HL-60/S4 treated with phorbol 12-myristate 13-acetate at 8.2 ng/mL for 4 days and 3 days (cell line): Measurements from ENCODE around the gene LDHB.
"Not testable (repeated sequence)": the region's sequence is repeated elsewhere in the genome, so short reads cannot be mapped to it uniquely, and the experiment has no call there.

ENCODE experiments used
- in situ Hi-C: fragments of 300-500 bp; cut with MboI; formaldehyde crosslinking; loops from 2 replicates; pipeline ENCODE4 v1.15.0; 2022; ENCODE audit warnings: low sequenced_read_pairs

The LDHB gene

DNA sequence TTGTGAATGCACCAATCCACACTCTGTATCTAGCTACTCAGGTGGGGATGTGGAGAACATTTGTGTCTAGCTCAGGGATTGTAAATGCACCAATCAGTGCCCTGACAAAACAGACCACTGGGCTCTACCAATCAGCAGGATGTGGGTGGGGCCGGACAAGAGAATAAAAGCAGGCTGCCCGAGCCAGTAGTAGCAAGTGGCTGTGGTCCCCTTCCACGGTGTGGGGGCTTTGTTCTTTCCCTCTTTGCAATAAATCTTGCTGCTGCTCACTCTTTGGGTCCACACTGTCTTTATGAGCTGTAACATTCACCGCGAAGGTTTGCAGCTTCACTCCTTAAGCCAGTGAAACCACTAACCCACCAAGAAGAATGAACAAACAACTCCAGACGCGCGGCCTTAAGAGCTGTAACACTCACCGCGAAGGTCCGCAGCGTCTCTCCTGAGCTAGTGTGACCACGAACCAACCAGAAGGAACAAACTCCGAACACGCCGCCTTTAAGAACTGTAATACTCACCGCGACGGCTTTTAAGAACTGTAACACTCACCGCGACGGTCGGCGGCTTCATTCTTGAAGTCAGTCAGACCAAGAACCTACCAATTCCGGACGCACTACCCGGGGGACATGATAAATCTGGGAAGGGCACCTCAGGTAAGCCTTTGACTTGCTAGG lies 4.6 kb upstream of the LDHB start:
- in situ Hi-C loops, result no loop called here

DNA sequence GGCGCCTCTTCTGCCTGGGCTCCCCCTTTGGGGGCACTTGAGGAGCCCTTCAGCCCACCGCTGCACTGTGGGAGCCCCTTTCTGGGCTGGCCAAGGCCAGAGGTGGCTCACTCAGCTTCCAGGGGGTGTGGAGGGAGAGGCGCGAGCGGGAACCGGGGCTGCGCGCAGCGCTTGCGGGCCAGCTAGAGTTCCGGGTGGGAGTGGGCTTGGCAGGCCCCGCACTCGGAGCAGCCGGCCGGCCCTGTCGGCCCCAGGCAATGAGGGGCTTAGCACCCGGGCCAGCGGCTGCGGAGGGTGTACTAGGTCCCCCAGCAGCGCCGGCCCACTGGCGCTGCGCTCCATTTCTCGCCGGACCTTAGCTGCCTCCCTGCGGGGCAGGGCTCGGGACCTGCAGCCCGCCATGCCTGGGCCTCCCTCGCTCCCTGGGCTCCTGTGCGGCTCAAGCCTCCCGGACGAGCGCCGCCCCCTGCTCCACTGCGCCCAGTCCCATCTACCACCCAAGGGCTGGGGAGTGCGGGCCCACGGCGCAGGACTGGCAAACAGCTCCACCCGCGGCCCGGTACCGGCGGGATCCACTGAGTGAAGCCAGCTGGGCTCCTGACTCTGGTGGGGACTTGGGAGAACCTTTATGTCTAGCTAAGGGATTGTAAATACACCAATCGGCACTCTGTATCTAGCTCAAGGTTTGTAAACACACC lies 3.9 kb upstream of the LDHB start:
- in situ Hi-C loops, result not testable (repeated sequence)

- in situ Hi-C loops, result no loop called here
Measured at GRCh38 chr12:21659383-21659782, 1.7 kb upstream of the LDHB start.

- in situ Hi-C loops, result no loop called here
Measured at GRCh38 chr12:21656905-21657325, 727 bp downstream of the LDHB start.

DNA sequence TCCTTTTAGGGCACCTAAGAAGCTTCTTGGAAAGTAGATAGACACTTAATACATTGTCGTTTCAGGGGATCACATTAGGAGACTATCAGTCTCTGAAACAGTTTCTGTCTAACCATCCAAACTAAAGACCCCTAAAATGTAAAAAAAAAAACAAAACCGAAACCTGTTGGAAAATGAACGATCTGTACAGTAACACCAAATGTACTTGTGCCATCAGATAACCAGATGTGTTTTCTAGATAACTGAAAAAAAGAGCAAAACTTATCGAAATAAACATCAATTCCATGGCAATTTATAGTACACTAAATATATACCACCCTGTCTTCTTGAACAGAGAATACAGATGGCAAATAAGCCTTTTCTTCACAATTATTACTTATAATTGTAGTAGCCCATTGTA lies 2.1 kb downstream of the LDHB start:
- in situ Hi-C loops, result no loop called here

- in situ Hi-C loops, result no loop called here
Measured at GRCh38 chr12:21651821-21652220, 5.8 kb downstream of the LDHB start.

- in situ Hi-C loops, result no loop called here
Measured at GRCh38 chr12:21650997-21651396, 6.6 kb downstream of the LDHB start.

DNA sequence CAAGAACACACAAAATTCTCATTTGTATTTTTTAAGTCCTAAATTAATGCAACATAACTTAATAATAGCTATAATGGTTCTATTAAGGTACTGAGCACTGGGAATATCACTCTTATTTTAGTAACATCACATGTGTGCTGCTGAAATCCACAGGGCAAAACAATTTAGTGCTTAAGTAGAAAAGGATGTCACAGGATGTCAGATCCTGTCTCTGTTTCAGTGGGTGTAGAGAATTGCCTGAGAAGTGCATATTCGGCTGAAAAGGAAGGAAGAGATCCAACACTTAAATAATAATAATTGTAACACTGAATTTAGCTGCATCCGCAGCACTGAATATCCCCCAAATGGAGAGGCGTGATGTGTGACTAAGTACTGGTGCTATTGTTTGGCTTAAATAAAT lies 8.6 kb downstream of the LDHB start:
- in situ Hi-C loops, result no loop called here

- in situ Hi-C loops, result no loop called here
Measured at GRCh38 chr12:21648378-21648777, 9.3 kb downstream of the LDHB start.

DNA sequence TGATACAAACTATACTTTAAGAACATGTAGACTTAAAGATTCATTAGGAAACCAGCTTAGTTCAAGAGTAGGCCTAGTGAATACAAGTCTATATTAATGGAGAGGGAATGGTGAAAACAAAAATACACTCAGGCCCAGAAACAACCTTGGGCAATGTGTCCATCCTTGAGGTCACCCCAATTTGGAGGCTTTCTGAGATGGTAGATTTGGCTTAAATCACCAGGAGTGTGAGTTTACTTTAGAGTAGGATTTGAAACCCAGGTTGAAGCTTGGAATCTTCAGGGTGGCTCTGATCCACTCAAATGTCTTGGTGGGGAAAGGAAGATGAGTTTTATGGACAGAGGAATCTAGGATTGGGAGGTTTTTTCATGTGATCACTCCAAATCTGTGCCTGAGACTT lies 10.5 kb downstream of the LDHB start:
- in situ Hi-C loops, result no loop called here

DNA sequence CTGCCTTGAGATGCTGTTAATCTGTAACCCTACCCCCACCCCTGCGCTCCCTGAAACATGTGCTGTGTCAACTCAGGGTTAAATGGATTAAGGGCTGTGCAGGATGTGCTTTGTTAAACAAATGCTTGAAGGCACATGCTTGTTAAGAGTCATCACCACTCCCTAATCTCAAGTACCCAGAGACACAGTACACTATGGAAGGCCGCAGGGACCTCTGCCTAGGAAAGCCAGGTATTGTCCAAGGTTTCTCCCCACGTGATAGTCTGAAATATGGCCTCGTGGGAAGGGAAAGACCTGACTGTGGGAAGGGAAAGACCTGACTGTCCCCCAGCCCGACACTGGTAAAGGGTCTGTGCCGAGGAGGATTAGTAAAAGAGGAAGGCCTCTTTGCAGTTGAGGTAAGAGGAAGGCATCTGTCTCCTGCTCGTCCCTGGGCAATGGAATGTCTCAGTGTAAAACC lies 12.6 kb downstream of the LDHB start:
- in situ Hi-C loops, result not testable (repeated sequence)

DNA sequence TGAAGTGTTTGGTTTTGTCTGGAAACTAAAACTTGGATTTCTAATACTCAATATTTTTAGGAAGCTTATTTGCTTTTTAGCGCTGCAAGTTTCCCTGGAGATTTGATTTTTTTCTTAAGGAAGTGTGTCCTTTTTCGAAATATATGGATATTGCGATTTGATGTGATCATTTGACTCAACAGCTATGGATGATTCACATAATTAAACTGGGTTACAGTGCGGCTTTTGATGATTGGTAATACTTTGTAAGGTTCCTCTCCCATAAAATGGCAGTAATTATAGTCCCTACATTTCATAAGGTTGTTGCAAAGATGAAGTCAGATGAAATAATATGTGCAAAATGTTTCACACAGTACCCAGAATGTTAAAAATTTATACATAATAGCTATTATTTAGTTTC lies 13.1 kb downstream of the LDHB start:
- in situ Hi-C loops, result no loop called here

- in situ Hi-C loops, result no loop called here
Measured at GRCh38 chr12:21643758-21644157, 13.9 kb downstream of the LDHB start.

- in situ Hi-C loops, result no loop called here
Measured at GRCh38 chr12:21642707-21643389, 14.8 kb downstream of the LDHB start.

DNA sequence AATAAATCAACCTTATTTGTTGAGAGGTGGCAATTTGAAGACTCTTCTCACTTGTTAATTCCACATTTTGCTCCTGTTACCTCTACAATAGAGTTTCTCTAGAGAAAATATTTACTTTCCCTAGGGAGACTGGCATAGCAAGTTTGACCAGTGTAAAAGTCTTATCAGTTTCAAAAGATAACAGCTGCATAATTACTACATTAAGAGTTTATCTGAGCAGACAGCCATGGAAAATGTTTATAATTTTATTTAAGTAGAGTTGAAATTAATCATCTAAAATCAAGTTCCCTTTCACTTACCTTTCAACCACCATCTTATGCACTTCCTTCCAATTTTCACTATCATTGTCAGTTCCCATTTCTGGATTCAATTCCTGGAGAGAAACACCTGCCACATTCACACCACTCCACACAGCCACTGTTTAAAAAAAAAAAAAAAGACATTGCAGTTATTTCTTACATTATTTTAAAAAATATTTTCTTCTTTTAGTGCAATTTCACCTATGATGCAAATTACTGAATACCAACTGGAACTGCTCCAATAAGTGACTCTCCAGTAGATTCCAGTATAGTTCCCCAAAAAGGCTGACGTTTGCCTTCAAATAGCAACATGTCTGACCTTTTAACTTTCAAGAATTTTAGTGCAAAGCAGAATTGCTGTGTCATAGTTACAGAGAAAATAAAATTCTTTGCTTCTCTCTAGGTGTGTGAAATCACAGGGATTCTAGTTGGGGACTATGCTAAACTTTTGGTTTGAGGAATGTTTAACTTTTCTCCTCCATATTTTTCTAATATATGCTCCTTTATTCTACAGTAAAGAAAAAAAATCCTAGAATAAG lies 19.4 kb downstream of the LDHB start:
- in situ Hi-C loops, result no loop called here

DNA sequence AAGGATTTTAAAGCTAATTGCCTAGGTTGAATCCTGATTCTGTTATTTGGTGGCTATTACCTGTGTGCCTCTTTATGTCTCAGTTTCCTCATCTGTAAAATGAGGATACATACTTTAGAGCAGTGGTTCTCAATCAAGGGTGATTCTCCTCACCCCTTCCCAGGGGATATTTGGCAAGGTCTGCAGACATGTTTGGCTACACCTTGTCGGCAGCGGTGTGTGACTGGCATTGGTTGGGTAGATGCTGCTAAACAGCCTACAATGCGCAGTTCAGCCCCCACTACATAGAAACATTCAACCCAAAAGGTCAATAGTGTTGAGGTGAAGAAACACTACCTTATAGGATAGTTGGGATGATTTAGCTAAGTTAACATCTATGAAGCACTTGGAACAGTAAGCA lies 23.4 kb downstream of the LDHB start:
- in situ Hi-C loops, result no loop called here

DNA sequence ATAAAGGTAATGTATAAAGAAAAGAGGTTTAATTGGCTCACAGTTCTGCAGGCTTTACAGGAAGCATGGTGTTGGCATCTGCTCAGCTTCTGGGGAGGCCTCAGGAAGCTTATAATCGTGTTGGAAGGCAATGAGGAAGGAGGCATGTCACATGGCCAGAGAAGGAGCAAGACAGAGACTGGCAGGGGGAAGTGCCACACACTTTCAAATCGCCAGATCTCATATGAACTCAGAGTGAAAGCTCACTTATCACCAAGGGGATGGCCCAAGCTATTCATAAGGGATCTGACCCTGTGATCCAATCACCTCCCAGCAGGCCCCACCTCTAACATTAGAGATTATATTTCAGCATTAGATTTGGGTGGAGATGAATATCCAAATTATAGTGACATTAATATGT lies 26.3 kb downstream of the LDHB start:
- in situ Hi-C loops, result no loop called here

- in situ Hi-C loops, result no loop called here
Measured at GRCh38 chr12:21627924-21628323, 29.7 kb downstream of the LDHB start.

- in situ Hi-C loops, result no loop called here
Measured at GRCh38 chr12:21618566-21618965, 39.1 kb downstream of the LDHB start.

- in situ Hi-C loops, result no loop called here
Measured at GRCh38 chr12:21617030-21617429, 40.6 kb downstream of the LDHB start.

DNA sequence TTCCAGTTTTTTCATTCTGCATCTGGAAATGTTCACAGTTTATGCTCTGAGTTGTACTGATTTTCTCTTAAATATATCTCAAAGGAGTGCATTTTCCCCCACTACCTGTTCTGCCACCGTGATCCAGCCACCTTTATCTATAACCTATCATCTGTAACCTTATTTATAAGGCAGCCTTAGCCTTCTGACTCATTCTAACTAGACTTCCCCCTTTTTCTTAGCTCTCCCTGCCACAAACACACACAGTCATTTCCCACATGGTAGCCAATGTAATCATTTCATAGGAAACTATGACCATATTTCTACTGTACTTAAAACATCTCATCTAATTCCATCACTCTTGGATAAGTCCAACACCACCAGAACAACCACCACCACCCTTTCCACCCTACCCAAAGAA lies 42.2 kb downstream of the LDHB start:
- in situ Hi-C loops, result no loop called here
